ENCODE measurements around the gene MZT2A.
"Not testable (repeated sequence)": the region's sequence is repeated elsewhere in the genome, so short reads cannot be mapped to it uniquely, and the experiment has no call there.

Gene MZT2A

DNA sequence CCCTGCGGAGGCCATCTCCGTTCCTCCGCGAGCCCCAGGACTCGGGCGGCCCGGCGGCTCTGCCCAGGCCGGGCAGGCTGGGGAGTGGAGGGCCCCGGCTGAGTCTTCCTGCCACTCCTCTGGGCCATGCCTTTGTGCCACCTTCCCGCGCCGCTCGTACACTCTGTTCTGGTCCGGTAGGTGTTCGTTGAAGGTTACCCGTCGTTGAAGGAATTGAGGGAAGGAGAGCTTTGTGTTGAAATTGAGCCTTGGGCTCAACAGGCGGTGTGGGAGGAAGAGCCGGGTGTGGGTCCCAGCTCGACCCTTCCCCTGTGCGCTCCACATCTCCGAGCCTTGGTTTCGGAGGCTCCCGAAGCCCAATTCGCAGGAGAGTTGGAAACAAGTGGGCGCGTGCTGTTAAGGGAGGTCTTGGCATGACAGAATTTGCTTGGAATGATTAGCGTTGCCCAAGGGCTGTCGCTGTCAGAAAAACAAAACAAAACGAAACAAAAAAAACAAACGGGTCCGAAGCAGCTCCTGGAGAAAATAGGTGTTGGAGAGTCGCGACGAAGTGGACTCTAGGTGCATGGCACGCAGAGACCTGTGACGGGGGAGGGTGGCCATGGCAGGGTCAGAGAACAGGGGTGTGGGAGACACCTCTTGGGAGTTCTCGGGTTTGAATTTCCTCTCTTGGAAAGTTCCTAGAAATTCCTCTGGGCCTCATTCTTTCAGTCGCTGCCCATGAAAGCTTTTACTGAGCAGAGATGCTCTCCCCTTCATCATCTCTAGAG is 1.2 kb upstream of the MZT2A start:
- TF ChIP-seq, protein P1, sequence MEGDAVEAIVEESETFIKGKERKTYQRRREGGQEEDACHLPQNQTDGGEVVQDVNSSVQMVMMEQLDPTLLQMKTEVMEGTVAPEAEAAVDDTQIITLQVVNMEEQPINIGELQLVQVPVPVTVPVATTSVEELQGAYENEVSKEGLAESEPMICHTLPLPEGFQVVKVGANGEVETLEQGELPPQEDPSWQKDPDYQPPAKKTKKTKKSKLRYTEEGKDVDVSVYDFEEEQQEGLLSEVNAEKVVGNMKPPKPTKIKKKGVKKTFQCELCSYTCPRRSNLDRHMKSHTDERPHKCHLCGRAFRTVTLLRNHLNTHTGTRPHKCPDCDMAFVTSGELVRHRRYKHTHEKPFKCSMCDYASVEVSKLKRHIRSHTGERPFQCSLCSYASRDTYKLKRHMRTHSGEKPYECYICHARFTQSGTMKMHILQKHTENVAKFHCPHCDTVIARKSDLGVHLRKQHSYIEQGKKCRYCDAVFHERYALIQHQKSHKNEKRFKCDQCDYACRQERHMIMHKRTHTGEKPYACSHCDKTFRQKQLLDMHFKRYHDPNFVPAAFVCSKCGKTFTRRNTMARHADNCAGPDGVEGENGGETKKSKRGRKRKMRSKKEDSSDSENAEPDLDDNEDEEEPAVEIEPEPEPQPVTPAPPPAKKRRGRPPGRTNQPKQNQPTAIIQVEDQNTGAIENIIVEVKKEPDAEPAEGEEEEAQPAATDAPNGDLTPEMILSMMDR (IDR thresholded peaks at IDR 0.05; ENCODE audit: insufficient read depth, low read depth, low read length, missing control alignments) = no peak
- H3K4me3 ChIP-seq (ENCODE audit: low read depth, low read length) = peak overlapping the region; percentile 99
- DNase-seq (ENCODE audit: low read depth) = no peak

DNA sequence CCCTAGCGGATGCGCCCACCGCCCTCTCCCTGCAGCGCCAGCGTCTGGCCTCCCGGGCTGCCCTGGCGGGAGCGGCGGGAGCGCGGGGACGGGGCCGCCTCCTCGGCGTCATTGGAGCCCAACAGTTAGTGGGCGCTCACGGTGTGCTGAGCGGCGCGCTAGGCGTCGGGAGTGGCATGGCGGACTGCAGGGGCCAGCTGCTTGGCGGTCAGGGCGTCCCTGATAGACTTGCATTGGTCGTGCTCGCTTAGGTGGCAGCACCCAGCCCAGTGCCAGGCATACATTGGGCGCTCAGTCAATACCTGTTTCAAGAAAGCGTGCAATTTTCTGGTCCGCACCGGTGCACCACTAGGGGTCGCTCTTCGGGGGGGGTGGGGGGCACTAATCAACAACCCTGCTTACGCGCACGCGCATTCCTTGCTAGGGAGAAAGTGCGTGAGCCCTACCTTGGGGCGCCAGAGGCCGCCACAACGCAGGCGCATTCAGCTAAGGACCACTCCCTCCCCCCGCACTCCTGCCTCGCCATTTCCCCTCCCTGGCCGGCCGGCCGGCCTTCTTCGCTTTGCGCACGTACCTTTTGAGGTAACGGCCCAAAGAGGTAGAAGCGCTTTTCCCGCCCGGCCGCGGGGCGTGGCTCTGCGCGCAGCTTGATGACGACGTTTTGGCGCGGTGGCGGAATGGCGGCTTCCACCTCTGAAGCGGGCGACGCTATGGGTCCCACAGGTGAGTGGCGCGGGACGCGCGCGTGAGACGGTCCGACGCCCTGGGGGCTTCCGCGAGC is 411 bp upstream of the MZT2A start:
- TF ChIP-seq, protein P1 (IDR thresholded peaks at IDR 0.05; ENCODE audit: insufficient read depth, low read depth, low read length, missing control alignments) = peak; percentile 74
- H3K4me3 ChIP-seq (ENCODE audit: low read depth, low read length) = peak overlapping the region; percentile 99
- peak; percentile 99 for DNase-seq (ENCODE audit: low read depth)

DNA sequence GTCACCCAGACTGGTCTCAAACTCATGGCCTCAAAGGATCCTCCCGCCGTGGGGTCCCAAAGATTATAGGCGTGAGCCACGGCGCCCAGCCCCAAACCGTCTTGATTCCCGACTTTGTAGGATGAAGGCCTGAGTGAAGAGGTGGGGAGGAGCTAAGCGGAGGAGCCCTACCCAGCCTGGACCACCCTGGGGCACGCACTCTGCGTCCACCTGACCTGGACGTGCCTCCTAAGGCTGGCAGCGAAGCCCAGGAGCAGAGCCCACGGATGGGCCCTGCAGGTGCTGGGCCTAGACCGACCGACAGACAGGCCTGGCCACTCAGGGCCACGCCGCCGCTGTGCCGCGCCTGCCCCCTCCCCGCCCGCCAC is 744 bp downstream of the MZT2A start:
- DNase-seq (ENCODE audit: low read depth) = peak; percentile 28

DNA sequence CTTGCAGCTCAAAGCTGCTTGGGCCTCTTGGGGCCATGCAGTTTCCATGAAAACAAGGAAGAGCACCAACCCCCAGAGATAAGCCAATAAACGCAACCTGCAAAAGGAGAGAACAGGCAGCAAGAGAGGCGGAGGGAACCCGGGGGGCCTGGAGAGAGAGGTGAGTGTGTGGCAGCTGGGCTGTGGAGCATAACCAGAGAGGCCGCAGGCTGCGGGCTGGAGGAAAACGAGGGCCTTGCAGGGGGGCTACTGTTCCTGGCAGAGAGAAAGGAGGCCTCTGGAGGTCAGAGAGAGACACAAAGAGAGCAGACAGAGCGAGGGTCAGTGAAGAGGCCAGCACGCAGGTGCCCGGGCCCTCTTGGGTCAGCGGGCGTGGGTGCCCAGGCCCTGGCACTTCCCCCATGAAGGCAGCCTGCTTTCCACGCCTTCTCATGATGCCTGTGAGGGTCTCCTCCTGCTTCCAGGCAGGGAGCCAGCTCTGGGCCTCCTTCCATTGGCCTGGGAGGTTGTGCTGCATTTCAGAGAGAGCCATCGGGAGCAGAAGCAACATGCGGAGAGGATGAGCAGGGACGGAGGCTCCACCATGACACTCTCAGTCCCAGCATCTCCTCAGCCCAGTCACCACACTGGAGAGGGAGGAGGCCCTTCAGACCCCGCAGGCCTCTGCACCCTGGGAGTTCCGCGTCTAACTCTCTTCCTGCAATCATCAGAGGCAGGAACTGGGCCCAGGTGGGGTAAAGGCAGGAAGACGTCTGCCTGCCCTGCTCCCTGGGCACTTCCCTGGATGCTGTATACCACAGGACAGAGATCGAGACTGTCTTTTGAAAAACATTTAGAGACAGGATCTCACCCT is 1.4 kb downstream of the MZT2A start:
- H3K4me3 ChIP-seq (ENCODE audit: low read depth, low read length) = peak overlapping the region; percentile 70
- DNase-seq (ENCODE audit: low read depth) = peak; percentile 56

More for the DNA sequence above, 744 bp downstream of the MZT2A start:
- H3K4me3 ChIP-seq (ENCODE audit: low read depth, low read length) = peak overlapping the region; percentile 70

DNA sequence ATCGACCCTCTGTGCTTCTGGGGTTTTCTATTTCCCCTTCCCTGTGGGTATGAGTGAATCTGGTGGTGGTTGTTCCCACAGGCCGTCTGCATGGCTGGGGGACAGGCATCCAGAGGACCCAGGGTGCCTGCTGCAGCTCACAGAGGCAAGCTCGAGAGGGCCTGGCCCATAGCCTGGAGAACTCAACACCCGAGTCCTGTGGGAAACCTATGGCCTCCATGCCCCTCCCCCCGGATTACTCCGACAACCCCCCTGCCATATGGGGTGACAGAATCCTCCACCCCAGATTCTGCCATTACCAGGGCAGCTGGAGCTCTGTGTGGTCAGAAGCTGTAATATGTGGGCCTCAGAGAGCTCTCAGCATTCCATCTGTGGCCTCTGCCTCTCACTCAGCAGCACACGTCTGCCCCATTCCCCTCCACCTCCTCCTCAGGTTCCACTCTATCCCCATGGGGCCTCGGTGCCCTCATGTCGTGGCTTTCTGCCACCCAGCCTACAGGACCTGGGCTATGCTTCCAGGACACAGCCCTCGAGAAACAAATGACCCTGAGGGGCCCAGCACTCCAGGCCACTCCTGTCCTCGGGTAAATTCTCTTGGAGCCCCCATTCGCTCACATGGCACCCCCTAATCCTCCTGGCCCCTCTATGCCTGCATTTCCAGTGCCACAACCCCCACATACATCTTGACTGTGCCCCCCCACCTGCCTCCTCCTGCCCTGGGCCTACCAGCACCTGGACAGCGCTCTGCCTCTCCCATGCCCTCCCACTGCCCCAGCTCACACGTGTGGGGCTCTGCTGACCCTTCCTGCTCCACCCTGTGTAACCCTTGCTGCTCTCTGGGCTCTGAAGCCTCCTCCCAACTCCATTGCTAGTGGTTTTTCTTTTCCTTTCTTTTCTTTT is 3.6 kb downstream of the MZT2A start:
- no peak overlapping the region for H3K4me3 ChIP-seq (ENCODE audit: low read depth, low read length)
- TF ChIP-seq, protein P1 (IDR thresholded peaks at IDR 0.05; ENCODE audit: insufficient read depth, low read depth, low read length, missing control alignments) = no peak
- DNase-seq (ENCODE audit: low read depth) = no peak

DNA sequence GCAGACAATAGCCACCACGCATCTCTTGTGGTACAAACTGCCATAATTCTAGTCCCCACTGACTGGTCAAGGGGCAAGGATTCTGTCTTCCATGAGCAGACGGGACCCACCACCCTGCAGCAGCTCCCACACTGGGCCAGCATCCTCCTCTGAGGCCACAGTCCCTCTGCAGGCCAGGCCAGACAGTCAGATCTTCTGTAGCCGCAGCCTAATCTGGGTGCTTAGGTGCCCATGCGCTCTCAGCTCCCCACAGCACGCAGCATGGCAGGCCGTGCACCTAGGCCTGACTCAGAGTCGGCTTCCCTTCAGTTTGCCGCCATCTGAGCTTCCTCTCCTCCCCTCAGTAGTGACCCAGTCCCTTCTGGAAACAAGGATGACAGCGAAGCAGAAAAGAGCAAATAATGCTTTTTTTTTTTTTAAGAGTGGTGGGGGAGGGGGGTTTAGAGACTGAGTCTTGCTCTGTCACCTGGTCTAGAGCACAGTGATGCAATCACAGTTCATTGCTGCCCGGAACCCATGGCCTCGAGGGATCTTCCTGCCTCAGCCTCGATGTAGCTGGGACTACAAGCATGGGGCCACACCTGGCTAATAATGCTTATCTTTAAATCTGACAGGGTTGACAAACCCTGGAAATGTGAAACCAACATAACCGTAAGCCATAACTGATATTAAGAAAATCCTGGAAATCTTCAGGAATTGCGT is 5.8 kb downstream of the MZT2A start:
- DNase-seq (ENCODE audit: low read depth) = not testable (repeated sequence)

DNA sequence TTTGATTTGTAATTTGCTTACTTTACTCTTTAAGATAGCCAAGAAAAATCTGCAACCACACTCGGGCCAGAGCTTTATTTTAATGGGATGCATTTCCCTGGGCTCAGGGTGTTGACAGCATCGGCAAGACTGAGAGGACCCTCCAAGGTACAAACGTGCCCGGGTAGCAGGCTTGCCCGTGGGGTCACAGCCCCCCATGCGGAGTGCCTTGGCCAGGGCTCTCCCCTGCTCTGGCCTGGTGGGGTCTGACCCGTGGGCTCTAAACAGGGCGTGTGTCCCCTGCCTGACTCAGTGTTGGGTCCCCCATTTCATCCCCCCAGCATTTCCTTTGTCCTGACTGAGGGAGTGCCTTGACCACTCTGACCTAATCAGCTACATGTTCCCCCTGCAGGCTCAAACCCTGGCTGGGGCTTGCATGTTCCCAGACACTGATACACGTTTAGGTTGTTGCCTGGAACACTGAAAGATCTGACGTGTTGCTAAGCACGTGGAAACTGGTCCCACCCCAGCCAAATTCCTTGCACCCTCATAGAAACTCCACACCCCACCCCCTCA is 7.2 kb downstream of the MZT2A start:
- DNase-seq (ENCODE audit: low read depth); H3K4me3 ChIP-seq (ENCODE audit: low read depth, low read length): not testable (repeated sequence)

More for the DNA sequence above, 5.8 kb downstream of the MZT2A start:
- not testable (repeated sequence) for H3K4me3 ChIP-seq (ENCODE audit: low read depth, low read length)

DNA sequence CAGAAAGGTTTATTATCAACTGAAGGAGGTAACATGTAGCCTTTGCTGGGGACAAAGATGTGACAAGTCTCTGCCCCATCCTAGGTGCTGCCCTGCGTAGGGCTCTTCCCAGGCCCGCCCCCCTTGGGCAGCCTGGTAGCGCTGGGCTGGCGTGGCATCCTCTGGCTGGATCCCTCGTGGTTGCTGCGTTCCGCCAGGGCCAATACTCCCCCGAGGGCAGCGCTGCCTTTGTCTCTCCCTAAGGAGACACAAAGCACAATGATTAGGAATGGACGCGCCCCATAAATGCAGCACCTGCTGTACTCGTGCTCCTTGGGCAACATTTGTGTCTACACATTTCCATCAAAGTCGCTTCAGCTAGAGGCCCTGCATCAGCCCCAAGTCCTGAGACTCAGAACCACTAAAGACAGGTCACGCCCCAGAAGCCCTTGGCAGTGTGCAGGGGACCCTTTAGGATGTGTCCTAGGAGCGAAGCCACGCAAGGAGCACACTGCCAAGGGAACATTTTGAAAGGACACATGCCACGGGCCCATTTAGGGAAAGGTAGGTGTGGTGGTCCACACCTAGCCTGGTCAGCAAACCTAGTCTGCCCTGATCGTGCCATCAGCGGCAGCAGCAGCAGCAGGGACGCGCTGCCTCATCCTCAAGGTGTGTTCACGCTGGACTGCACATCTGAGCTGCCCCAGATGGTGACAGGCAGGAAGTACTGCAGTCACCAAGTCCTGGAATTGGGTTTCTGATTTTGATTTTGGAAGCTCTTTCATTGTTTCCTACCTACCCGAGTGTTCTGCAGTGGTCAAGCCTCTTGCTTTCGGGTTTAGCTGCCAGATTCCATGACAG is 8.0 kb downstream of the MZT2A start:
- H3K4me3 ChIP-seq (ENCODE audit: low read depth, low read length); DNase-seq (ENCODE audit: low read depth): not testable (repeated sequence)

DNA sequence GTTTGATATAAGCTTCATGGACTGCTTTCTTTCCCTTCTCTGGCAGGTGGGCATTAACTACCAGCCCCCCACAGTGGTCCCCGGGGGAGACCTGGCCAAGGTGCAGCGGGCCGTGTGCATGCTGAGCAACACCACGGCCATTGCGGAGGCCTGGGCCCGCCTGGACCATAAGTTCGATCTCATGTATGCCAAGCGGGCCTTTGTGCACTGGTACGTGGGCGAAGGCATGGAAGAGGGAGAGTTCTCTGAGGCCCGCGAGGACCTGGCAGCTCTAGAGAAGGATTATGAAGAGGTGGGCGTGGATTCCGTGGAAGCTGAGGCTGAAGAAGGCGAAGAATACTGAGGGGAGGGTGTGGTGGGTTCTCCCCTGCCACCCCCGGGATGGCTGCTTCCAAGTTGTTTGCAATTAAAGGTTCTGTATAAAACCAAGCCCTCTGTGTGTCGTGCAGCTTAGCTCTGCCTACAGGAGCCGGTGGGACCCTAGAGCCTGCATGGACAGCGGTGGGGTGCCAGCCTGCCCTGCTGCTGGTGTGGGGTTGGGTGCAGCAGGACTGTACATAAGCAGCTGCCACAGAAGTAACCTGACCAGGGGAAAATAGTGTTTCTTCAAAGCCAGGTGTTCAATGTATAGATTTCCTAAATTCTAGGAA is 9.6 kb downstream of the MZT2A start:
- DNase-seq (ENCODE audit: low read depth); H3K4me3 ChIP-seq (ENCODE audit: low read depth, low read length): not testable (repeated sequence)

DNA sequence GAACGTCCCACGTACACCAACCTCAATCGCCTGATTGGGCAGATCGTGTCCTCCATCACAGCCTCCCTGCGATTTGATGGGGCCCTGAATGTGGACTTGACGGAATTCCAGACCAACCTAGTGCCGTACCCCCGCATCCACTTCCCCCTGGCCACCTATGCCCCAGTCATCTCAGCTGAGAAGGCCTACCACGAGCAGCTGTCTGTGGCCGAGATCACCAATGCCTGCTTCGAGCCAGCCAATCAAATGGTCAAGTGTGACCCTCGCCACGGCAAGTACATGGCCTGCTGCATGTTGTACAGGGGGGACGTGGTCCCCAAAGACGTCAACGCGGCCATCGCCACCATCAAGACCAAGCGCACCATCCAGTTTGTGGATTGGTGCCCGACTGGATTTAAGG is 11.8 kb downstream of the MZT2A start:
- H3K4me3 ChIP-seq (ENCODE audit: low read depth, low read length) = not testable (repeated sequence)

DNA sequence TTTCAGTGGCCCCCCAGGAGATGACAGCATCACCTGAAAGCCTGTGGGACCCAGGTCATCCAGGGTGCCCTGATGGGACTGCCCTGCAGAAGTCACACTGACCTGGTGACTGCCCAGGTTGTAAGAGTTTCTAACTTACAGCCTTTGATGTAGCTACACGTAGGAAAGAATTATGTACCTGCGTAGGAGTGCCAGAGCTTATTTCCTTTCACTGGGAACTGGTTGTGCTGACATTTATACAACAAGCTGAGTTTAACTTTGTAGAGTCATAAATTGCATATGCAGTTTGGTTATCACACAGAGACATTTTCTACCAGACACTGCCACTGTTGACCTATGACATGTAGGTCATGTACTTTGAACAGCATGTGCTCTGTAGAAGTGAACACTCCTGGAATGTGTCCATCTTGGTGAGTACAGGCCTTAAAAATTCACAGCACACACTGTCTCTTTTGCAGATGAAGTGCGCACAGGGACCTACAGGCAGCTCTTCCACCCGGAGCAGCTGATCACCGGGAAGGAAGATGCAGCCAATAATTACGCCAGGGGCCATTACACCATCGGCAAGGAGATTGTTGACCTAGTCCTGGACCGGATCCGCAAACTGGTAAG is 13.2 kb downstream of the MZT2A start:
- H3K4me3 ChIP-seq (ENCODE audit: low read depth, low read length); DNase-seq (ENCODE audit: low read depth): not testable (repeated sequence)

More for the DNA sequence above, 11.8 kb downstream of the MZT2A start:
- not testable (repeated sequence) for DNase-seq (ENCODE audit: low read depth)

All from GM12865 (cell line).